SH-SY5Y (cell line): Measurements from ENCODE around the gene PLEKHA6.

ENCODE experiments used
- GATA2 ChIP-seq: IDR thresholded peaks from 2 replicates; pipeline ENCODE4 v1.6.1; 2011; ENCODE audit warnings: mild to moderate bottlenecking, low read depth, low read length
- GATA3 ChIP-seq: IDR thresholded peaks from 2 replicates; pipeline ENCODE4 v1.6.1; 2011; ENCODE audit warnings: low read depth, mild to moderate bottlenecking, low read length, moderate library complexity

GRCh38 chr1:204335533-204335932 lies 24.2 kb downstream of the PLEKHA6 start:
- TF ChIP-seq GATA2 (no peak; the same call in 1 of the 2 replicates), GATA3 (no peak)
